Sigmoid colon (tissue), 7 donors: ENCODE data around the gene AP2A2. TPM values are rescaled to one million over a fixed set of nuclear protein-coding genes. Genes with fewer than 3 reads are reported as not detected.

Experiments
- DNase-seq: peaks from one replicate; pipeline ENCODE4 v3.0.0-alpha.2; 2019
- H3K27ac ChIP-seq, 4 donors: fragments of 200-600 bp; sonication (generic); one replicate each; pipeline ENCODE4 v1.5.1; 2016 to 2019; ENCODE audit warnings: mild to moderate bottlenecking in 1 of 4
- H3K27me3 ChIP-seq, 3 donors: fragments of 200-600 bp; sonication (generic); one replicate each; pipeline ENCODE4 v1.5.1; 2019; ENCODE audit warnings: mild to moderate bottlenecking in 1 of 3
- H3K36me3 ChIP-seq, 4 donors: fragments of 200-600 bp; sonication (generic); one replicate each; pipeline ENCODE4 v1.5.1; 2016 to 2019
- H3K4me1 ChIP-seq, 4 donors: fragments of 200-600 bp; sonication (generic); one replicate each; pipeline ENCODE4 v1.5.1; 2017 to 2019
- H3K4me3 ChIP-seq, 4 donors: fragments of 200-600 bp; sonication (generic); one replicate each; pipeline ENCODE4 v1.5.1; 2017 to 2019; ENCODE audit warnings: mild to moderate bottlenecking in 2 of 4, moderate library complexity in 1 of 4
- H3K9me3 ChIP-seq, 4 donors: fragments of 200-600 bp in 3 of 4; sonication (generic) in 3 of 4; one replicate each; pipeline versions ENCODE4 v1.5.1 to v1.6.1; 2013 to 2019
- CTCF ChIP-seq, 4 experiments: fragments of 450-650 bp in 3 of 4; fragments of 200-600 bp in 1 of 4; IDR thresholded peaks; one replicate each; pipeline ENCODE4 v1.5.1; 2016 to 2019; ENCODE audit warnings: antibody characterized with exemption in 4 of 4, mild to moderate bottlenecking in 3 of 4, moderate library complexity in 2 of 4
- EP300 ChIP-seq, 4 donors: sonication (generic); formaldehyde crosslinking; IDR thresholded peaks; one replicate each; pipeline ENCODE4 v1.6.1; 2017; ENCODE audit warnings: antibody characterized with exemption in 4 of 4
- POLR2A ChIP-seq, 2 donors: fragments of 450-650 bp; IDR thresholded peaks; one replicate each; pipeline ENCODE4 v1.6.1; 2016; ENCODE audit warnings: antibody characterized with exemption in 2 of 2, mild to moderate bottlenecking in 2 of 2, moderate library complexity in 2 of 2
- POLR2AphosphoS5 ChIP-seq, 4 donors: sonication (generic); formaldehyde crosslinking; IDR thresholded peaks; one replicate each; pipeline ENCODE4 v1.6.1; 2017; ENCODE audit warnings: antibody characterized with exemption in 4 of 4
- WGBS, 2 donors: extraction: QIAGEN DNeasy Blood & Tissue Kit; methylation state at CpG; one replicate each; pipeline ENCODE4 v1.1.7; 2013; 5-methylcytosine and 5-hydroxymethylcytosine counted together
- intact Hi-C: fragments of 100-400 bp; cut with DNase I; formaldehyde crosslinking; loops from one replicate; pipeline ENCODE4 v1.15.1; 2023
- polyA plus RNA-seq, 3 donors: library from polyadenylated mRNA; stranded (reverse); fragments of 200-250 nt; gene quantifications; one replicate each; pipeline ENCODE4 v1.2.3, GENCODE V29; 2013
- total RNA-seq, 4 donors: library from RNA; depleted of rRNA; stranded (reverse); fragments of >200 nt; gene quantifications; one replicate each; pipeline ENCODE4 v1.1.0, GENCODE V29; 2016
- donor health status: healthy with polysubstance abuse.
- donor health status: Bipolar disorder and iron deficiency.
- donor health status: healthy.

Gene AP2A2
- total and polyA plus RNA-seq, 7 donors, result 21.0 to 78.4 (median 47.0) TPM

- intact Hi-C loops, result no loop called here
- Histone ChIP-seq H3K4me3 (no peak overlapping the region), H3K4me1 (peaks cover 0 to 31% (median 16%) of the 10 kb centered on the region in 4 donors), H3K27ac (no peak overlapping the region), H3K36me3 (peaks cover 7 to 12% (median 10%) of the 10 kb centered on the region in 4 donors), H3K9me3 (no peaks in the 10 kb centered on the region), H3K27me3 (no peaks in the 10 kb centered on the region)
- WGBS, 2 donors, result 20 to 67% methylated on average over 15 of the region's 15 CpGs
- no peak for DNase-seq
- TF ChIP-seq POLR2A (IDR thresholded peaks at IDR 0.05) (no peak), CTCF (IDR thresholded peaks at IDR 0.05) (no peak), EP300 (IDR thresholded peaks at IDR 0.05) (no peak), POLR2AphosphoS5 (IDR thresholded peaks at IDR 0.05) (no peak)
Measured at GRCh38 chr11:955154-956063, 29.7 kb downstream of the AP2A2 start.

- WGBS, 2 donors, result 78 to 79% methylated on average over 11 of the region's 11 CpGs
- peaks cover 7 to 31% (median 26%) of the 10 kb centered on the region in 4 donors for H3K36me3 ChIP-seq
Measured at GRCh38 chr11:957212-957920, 31.7 kb downstream of the AP2A2 start.

GRCh38 chr11:958101-958500 is 32.4 kb downstream of the AP2A2 start:
- Histone ChIP-seq H3K9me3 (no peaks in the 10 kb centered on the region), H3K27ac (no peak overlapping the region), H3K27me3 (no peaks in the 10 kb centered on the region), H3K4me1 (peaks cover 0 to 18% (median 9%) of the 10 kb centered on the region in 4 donors), H3K36me3 (peaks cover 7 to 39% (median 28%) of the 10 kb centered on the region in 4 donors), H3K4me3 (no peak overlapping the region)
- WGBS, 2 donors, result 97 to 98% methylated on average over 7 of the region's 7 CpGs
- TF ChIP-seq POLR2A (IDR thresholded peaks at IDR 0.05) (no peak), EP300 (IDR thresholded peaks at IDR 0.05) (no peak), CTCF (IDR thresholded peaks at IDR 0.05) (no peak), POLR2AphosphoS5 (IDR thresholded peaks at IDR 0.05) (no peak)
- intact Hi-C loops, result no loop called here
- DNase-seq, result no peak

More at GRCh38 chr11:957212-957920, 31.7 kb downstream of the AP2A2 start:
- Histone ChIP-seq H3K27me3 (no peaks in the 10 kb centered on the region), H3K4me1 (peaks cover 0 to 24% (median 13%) of the 10 kb centered on the region in 4 donors), H3K9me3 (no peaks in the 10 kb centered on the region), H3K27ac (no peak overlapping the region), H3K4me3 (no peak overlapping the region)
- DNase-seq, result no peak
- TF ChIP-seq CTCF (IDR thresholded peaks at IDR 0.05), result no peak
- no peak for TF ChIP-seq POLR2AphosphoS5 (IDR thresholded peaks at IDR 0.05)
- no peak for TF ChIP-seq EP300 (IDR thresholded peaks at IDR 0.05)
- TF ChIP-seq POLR2A (IDR thresholded peaks at IDR 0.05), result no peak
- intact Hi-C loops, result no loop called here

GRCh38 chr11:959027-959426 is 33.4 kb downstream of the AP2A2 start:
- Histone ChIP-seq H3K27me3 (no peaks in the 10 kb centered on the region), H3K9me3 (no peaks in the 10 kb centered on the region), H3K4me3 (no peak overlapping the region), H3K27ac (no peak overlapping the region), H3K36me3 (peaks cover 7 to 48% (median 28%) of the 10 kb centered on the region in 4 donors), H3K4me1 (peaks cover 0 to 18% (median 6%) of the 10 kb centered on the region in 4 donors)
- TF ChIP-seq POLR2AphosphoS5 (IDR thresholded peaks at IDR 0.05) (no peak), CTCF (IDR thresholded peaks at IDR 0.05) (no peak), POLR2A (IDR thresholded peaks at IDR 0.05) (no peak), EP300 (IDR thresholded peaks at IDR 0.05) (no peak)
- DNase-seq, result no peak
- 91 to 93% methylated on average over 14 of the region's 14 CpGs for WGBS, 2 donors
- intact Hi-C loops, result no loop called here
